ENCODE measurements around the gene CADM1. TPM values are rescaled to one million over a fixed set of nuclear protein-coding genes. Genes with fewer than 3 reads are reported as not detected.

Gene CADM1
- total and polyA plus RNA-seq, 2 donors from 2014 or later = 24.0 to 33.5 TPM

- Histone ChIP-seq H3K9ac (ENCODE audit: low read length in 3 of 3) (no peak overlapping the region), H3K9me3 (ENCODE audit: control insufficient read depth in 2 of 3, insufficient read depth in 1 of 3, low read length in 3 of 3) (no peaks in the 10 kb centered on the region), H3K36me3 (ENCODE audit: control insufficient read depth in 2 of 3, insufficient read depth in 3 of 3, low read length in 3 of 3) (no peaks in the 10 kb centered on the region), H3K27ac (ENCODE audit: low read depth in 2 of 2, low read length in 2 of 2) (no peak overlapping the region), H3K27me3 (ENCODE audit: control insufficient read depth, insufficient read depth, low read length) (no peaks in the 10 kb centered on the region), H3K4me3 (ENCODE audit: low read length in 3 of 3) (no peak overlapping the region), H3K4me1 (ENCODE audit: control insufficient read depth in 2 of 3, insufficient read depth in 2 of 3, low read depth in 1 of 3, low read length in 3 of 3) (no peaks in the 10 kb centered on the region)
- TF ChIP-seq CTCF (IDR thresholded peaks at IDR 0.05; ENCODE audit: borderline replicate concordance, extremely low read depth, insufficient read depth) = no peak
- FAIRE-seq (no peak), DNase-seq (no peak)
- intact Hi-C loops (cut with DNase I) = no loop called here
Observed at GRCh38 chr11:115352805-115353485, 151.3 kb downstream of the CADM1 start.

GRCh38 chr11:115349335-115350017 lies 154.7 kb downstream of the CADM1 start:
- TF ChIP-seq CTCF (IDR thresholded peaks at IDR 0.05; ENCODE audit: borderline replicate concordance, extremely low read depth, insufficient read depth) = no peak
- Histone ChIP-seq H3K4me3 (ENCODE audit: low read length in 3 of 3) (no peak overlapping the region), H3K27me3 (ENCODE audit: control insufficient read depth, insufficient read depth, low read length) (no peaks in the 10 kb centered on the region), H3K27ac (ENCODE audit: low read depth in 2 of 2, low read length in 2 of 2) (no peak overlapping the region), H3K4me1 (ENCODE audit: control insufficient read depth in 2 of 3, insufficient read depth in 2 of 3, low read depth in 1 of 3, low read length in 3 of 3) (no peaks in the 10 kb centered on the region), H3K36me3 (ENCODE audit: control insufficient read depth in 2 of 3, insufficient read depth in 3 of 3, low read length in 3 of 3) (no peaks in the 10 kb centered on the region), H3K9me3 (ENCODE audit: control insufficient read depth in 2 of 3, insufficient read depth in 1 of 3, low read length in 3 of 3) (no peaks in the 10 kb centered on the region), H3K9ac (ENCODE audit: low read length in 3 of 3) (no peak overlapping the region)
- intact Hi-C loops (cut with DNase I) = no loop called here
- FAIRE-seq = no peak
- no peak for DNase-seq

- Histone ChIP-seq H3K9ac (ENCODE audit: low read length in 3 of 3) (no peak overlapping the region), H3K36me3 (ENCODE audit: control insufficient read depth in 2 of 3, insufficient read depth in 3 of 3, low read length in 3 of 3) (no peaks in the 10 kb centered on the region), H3K4me3 (ENCODE audit: low read length in 3 of 3) (no peak overlapping the region), H3K4me1 (ENCODE audit: control insufficient read depth in 2 of 3, insufficient read depth in 2 of 3, low read depth in 1 of 3, low read length in 3 of 3) (no peaks in the 10 kb centered on the region), H3K9me3 (ENCODE audit: control insufficient read depth in 2 of 3, insufficient read depth in 1 of 3, low read length in 3 of 3) (no peaks in the 10 kb centered on the region), H3K27ac (ENCODE audit: low read depth in 2 of 2, low read length in 2 of 2) (no peak overlapping the region), H3K27me3 (ENCODE audit: control insufficient read depth, insufficient read depth, low read length) (no peaks in the 10 kb centered on the region)
- intact Hi-C loops (cut with DNase I) = no loop called here
- DNase-seq (no peak), FAIRE-seq (no peak)
- TF ChIP-seq CTCF (IDR thresholded peaks at IDR 0.05; ENCODE audit: borderline replicate concordance, extremely low read depth, insufficient read depth) = no peak
Observed at GRCh38 chr11:115348416-115348815, 155.8 kb downstream of the CADM1 start.
